Hematopoietic multipotent progenitor cell treated with erythropoietin and hydrocortisone succinate and interleukin-3 and kit ligand, for 17 days (in vitro differentiated cells): ENCODE measurements around the gene AP1G1.
"Not testable (repeated sequence)": the region's sequence is repeated elsewhere in the genome, so short reads cannot be mapped to it uniquely, and the experiment has no call there.

ENCODE experiments used
- DNase-seq: peaks from one replicate; pipeline ENCODE4 v3.0.0-alpha.2; 2015; ENCODE audit warnings: low spot score

Gene AP1G1

GRCh38 chr16:71808593-71809459 lies at the start of gene AP1G1:
TSS of gene AP1G1 (minus strand) at chr16:71808834. CDS start at chr16:71789479, 19,355 bp downstream.
- peak; percentile 98 for DNase-seq

- no peak for DNase-seq
These were observed 47.5 kb upstream of the AP1G1 start for GRCh38 chr16:71855937-71856662.

GRCh38 chr16:71854369-71854948 lies 45.8 kb upstream of the AP1G1 start:
- DNase-seq: no peak

GRCh38 chr16:71853413-71853812 lies 44.8 kb upstream of the AP1G1 start:
- DNase-seq: no peak

- DNase-seq: no peak
These were observed 43.9 kb upstream of the AP1G1 start for GRCh38 chr16:71852561-71852960.

GRCh38 chr16:71852158-71852557 lies 43.5 kb upstream of the AP1G1 start:
- no peak for DNase-seq

DNA sequence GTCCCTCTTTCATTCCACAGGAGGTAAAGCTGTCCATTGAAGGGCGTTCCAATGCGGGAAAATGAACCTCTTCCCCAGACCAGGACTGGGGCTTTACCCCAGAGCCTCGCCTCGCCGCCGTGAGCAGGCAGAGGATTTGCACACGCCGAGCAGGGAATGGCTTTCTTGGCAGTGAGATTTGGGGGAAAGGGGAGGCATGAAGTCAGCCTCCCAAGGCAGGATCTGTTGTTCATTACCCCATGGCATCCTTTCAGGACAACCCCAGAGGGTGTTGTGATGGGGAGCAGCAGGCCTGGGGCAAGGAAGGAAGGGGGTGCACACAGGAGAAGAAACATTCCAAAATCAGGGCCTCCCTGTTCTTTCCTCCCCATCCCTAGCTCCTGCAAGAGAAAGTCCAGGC lies 43.1 kb upstream of the AP1G1 start:
- DNase-seq: no peak

DNA sequence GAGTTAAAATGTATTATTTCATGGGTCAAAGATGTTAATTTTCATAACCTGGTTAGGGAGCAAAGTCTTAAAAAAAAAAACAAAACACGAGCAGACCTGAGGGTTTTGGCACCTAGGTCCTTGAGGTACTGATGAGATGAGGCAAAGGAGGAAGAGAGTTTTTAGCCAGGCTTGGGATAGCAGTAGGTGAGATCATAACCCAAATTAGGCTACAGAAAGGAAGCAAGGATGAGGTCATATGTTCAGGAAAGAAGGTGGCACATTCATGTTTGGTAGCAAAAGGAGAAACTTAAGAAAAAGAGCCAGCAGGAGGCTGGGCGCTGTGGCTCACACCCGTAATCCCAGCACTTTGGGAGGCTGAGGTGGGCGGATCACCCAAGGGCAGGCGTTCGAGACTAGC lies 40.0 kb upstream of the AP1G1 start:
- no peak for DNase-seq

- no peak for DNase-seq
These were observed 38.5 kb upstream of the AP1G1 start for GRCh38 chr16:71847096-71847495.

DNA sequence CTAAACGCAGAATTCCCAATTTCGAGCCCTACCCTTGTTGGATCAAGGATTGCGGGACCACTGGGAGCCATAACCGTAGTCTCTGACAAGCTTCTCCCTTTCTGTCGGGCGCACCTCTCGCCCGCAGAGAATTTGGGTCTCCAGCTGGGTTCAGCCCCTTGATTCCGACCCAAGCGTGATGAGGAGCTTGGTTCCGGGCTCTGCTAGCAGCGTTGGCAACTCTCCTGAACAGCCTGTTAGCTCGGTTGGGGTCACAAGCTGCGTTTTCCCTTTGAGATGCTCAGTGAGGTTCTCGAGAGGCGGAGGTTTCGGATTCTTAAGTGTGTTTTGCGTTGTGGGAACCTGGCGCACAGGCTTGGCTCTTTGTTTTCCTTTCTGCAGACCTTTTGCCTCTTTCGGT lies 37.8 kb upstream of the AP1G1 start:
- DNase-seq: peak; percentile 39

DNA sequence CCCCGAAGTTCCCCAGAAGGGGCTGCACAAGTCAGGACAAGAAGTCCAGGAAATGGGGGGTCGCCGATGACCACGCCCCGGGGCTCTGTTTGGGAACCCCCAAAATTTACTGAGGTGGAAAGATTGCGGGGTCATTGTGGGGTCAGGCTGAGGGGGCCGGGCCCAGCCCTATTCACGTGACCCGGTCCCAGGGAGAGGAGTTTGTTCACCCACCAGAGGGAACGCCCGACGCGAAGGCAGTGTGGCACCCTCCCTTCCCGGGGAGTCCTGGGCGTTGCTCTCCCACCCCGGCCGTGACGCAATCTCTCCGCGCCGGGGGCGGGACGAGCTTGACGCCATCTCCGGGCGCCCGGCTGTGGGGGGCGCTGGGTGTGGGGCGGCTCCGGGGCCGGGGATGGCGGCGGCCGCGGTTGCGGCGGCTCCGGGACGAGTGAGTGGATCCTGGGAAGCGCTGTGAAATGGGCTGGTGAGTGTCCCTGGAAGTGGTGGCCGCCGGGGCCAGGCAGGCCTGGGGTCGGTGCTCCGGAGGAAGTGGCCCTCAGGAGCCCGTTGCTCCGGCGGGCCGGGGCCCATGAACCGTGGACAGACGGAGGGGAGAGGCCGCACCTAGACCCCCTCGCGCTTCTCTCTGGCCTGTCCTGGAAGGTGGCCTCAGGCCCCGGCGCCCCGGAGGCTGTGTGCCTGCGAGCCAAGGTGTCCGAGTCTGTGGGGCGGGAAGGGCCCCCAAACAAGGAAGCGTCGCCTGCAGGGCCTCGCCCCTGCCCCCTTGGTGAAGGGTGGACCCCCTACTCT lies 37.2 kb upstream of the AP1G1 start, which contains the start of gene ATXN1L:
Gene ATXN1L, plus strand, starts transcription at position 338 of the 792 bp plus-strand sequence. CDS start 3,765 bp downstream, outside the sequence.
- peak; percentile 96 for DNase-seq

DNA sequence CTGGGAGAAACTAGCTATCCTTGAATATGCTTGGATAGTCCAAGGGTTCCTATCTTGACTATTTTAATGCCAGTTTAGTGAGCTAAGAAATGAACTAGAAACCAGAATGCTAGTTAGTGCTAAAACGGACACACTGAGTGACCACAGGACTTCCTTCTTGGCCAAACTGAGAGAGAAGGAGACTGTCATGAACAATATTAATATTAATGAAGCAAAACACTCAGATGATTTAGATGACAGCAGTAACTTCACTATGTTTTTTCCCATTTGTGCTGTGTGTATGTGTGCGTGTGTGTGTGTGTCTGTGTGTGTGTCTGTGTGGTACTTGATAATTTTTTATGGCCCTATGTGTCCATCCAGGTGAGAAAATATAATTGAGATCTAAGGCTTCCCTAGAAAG lies 34.9 kb upstream of the AP1G1 start:
- no peak for DNase-seq

DNA sequence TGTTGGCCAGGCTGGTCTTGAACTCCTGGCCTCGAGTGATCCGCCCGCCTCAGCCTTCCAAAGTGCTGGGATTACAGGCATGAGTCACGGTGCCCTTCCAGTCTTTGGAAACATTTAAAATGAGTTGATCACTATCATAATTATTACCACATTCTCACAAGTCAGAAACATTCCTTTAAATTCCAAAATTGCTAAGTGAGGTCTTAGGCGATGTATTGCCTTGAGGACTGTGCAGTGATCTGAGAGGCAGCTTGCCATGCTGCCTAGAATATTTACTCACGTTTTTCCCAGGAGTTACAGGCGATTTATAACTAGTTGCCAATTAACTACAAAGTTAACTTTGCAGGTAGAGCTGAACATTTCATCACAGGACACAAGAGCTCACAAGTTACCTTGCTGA lies 31.4 kb upstream of the AP1G1 start:
- no peak for DNase-seq

GRCh38 chr16:71837150-71837549 lies 28.5 kb upstream of the AP1G1 start:
- no peak for DNase-seq

DNA sequence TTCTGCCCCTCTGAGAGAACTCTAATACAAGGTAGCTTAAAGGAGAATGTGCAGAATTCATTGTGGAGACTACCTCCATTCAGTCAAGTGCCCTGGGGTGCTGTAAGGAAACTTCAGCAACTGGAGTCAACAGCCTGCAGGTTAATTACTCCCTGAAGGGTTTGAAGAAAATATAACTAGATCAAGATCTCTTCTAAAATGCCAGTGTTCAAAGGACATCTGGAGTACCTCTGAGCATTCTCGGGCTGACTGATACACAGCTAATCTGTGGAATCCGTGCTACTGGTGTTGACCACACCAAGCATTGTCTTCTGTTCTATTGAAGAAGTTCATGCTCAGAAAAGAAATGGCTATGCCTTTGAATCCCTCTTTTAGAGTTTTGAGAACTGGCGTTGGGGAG lies 25.7 kb upstream of the AP1G1 start:
- DNase-seq: no peak

DNA sequence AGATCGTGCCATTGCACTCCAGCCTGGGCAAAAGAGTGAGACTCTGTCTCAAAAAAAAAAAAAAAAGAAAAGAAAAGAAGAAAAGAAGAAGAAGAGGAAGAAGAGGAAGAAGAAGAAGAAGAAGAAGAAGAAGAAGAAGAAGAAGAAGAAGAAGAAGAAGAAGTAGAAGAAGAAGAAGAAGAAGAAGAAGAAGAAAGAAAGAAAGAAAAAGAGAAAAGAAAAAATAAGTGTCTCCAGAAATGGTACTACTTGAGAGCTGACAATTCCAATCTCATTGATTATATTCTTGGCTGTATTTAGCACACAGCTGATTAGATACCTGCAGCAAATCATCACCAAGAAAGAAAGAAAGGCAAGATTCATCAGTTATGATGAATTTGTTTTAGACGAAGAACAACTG lies 23.5 kb upstream of the AP1G1 start:
- not testable (repeated sequence) for DNase-seq

- DNase-seq: not testable (repeated sequence)
These were observed 23.1 kb upstream of the AP1G1 start for GRCh38 chr16:71831698-71832097.

DNA sequence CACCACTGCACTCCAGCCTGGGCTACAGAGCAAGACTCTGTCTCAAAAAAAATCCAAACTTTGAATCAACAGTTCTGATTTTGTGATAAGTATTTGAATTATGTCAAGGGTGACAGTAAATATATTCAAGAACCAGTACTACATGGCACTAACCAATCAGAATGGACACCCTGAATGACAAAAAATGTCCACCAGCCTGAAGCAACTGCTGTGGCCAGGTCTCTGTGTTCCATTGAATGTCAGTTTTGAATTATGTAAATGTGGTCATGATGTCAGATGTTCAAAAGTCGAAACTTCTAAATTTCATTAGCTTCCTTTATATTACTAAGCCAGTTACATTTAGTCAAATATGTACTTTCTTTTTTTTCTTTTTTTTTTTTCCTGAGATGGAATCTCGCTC lies 21.7 kb upstream of the AP1G1 start:
- no peak for DNase-seq

DNA sequence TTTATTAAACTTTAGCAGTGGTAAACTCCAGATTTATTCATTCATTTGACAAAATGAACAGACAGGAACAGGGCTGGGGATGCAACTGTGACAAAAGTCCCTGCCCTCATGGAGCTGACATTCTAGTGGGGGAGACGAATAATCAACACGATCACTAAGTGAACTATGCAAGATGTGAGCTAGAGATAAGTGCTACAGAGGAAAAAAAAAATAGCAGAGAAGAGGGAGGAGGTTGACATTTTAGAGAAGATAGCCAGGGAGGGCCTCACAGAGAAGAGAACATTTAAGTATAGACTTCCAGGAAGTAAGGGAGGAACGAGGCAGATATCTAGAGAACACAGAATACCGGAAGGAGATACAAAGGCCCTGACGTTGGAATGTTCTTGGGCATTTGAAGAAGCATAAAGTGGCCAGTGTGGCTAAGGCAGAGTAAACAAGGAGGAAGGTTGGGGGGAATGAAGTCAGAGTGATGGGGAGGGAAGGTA lies 17.9 kb upstream of the AP1G1 start:
- DNase-seq: no peak

GRCh38 chr16:71817155-71817500 lies 8.5 kb upstream of the AP1G1 start:
- not testable (repeated sequence) for DNase-seq

DNA sequence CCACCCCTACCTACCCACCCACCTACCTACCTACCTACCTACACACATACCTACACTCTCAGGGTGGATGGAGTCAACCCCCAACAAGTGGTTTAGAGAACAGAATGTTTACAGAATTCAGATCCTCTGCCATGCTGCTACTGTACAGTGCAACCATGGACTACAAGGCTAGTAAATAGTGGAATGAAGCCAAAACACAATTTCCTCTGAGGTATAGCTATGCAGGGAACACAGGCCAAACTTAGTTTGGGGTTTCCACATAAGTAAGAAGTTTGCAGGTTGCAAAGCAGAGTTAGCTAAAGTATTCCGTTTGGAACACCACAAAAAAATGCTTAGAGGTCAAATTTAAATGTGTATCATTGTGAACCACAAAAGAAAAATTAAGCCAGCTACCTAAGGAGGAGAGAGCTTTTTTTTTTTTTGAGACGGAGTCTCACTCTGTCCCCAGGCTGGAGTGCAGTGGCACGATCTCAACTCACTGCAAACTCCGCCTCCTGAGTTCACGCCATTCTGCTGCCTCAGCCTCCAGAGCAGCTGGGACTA lies 2.7 kb upstream of the AP1G1 start:
- DNase-seq: no peak

GRCh38 chr16:71810155-71810530 lies 1.5 kb upstream of the AP1G1 start:
- not testable (repeated sequence) for DNase-seq
